ENCODE measurements around the gene KCNIP4.

GRCh38 chr4:21118301-21118700 is 830.3 kb downstream of the KCNIP4 start:
- TF ChIP-seq, protein P1, sequence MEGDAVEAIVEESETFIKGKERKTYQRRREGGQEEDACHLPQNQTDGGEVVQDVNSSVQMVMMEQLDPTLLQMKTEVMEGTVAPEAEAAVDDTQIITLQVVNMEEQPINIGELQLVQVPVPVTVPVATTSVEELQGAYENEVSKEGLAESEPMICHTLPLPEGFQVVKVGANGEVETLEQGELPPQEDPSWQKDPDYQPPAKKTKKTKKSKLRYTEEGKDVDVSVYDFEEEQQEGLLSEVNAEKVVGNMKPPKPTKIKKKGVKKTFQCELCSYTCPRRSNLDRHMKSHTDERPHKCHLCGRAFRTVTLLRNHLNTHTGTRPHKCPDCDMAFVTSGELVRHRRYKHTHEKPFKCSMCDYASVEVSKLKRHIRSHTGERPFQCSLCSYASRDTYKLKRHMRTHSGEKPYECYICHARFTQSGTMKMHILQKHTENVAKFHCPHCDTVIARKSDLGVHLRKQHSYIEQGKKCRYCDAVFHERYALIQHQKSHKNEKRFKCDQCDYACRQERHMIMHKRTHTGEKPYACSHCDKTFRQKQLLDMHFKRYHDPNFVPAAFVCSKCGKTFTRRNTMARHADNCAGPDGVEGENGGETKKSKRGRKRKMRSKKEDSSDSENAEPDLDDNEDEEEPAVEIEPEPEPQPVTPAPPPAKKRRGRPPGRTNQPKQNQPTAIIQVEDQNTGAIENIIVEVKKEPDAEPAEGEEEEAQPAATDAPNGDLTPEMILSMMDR (optimal IDR thresholded peaks at IDR 0.05 in 1 of 3, IDR thresholded peaks at IDR 0.05 in 1 of 3, conservative IDR thresholded peaks at IDR 0.05 in 1 of 3; ENCODE audit: extremely low read depth in 1 of 3, insufficient read depth in 2 of 3, low read length in 3 of 3): no peak
- no peak for TF ChIP-seq EZH2 (IDR thresholded peaks at IDR 0.05; ENCODE audit: low read length)

Measured in keratinocyte (primary cell).